Eye (tissue), 1 donor: ENCODE data around the gene ECE2.

Experiments used
- DNase-seq: peaks from one replicate; pipeline ENCODE4 v3.0.0-alpha.2; 2015

The ECE2 gene

DNA sequence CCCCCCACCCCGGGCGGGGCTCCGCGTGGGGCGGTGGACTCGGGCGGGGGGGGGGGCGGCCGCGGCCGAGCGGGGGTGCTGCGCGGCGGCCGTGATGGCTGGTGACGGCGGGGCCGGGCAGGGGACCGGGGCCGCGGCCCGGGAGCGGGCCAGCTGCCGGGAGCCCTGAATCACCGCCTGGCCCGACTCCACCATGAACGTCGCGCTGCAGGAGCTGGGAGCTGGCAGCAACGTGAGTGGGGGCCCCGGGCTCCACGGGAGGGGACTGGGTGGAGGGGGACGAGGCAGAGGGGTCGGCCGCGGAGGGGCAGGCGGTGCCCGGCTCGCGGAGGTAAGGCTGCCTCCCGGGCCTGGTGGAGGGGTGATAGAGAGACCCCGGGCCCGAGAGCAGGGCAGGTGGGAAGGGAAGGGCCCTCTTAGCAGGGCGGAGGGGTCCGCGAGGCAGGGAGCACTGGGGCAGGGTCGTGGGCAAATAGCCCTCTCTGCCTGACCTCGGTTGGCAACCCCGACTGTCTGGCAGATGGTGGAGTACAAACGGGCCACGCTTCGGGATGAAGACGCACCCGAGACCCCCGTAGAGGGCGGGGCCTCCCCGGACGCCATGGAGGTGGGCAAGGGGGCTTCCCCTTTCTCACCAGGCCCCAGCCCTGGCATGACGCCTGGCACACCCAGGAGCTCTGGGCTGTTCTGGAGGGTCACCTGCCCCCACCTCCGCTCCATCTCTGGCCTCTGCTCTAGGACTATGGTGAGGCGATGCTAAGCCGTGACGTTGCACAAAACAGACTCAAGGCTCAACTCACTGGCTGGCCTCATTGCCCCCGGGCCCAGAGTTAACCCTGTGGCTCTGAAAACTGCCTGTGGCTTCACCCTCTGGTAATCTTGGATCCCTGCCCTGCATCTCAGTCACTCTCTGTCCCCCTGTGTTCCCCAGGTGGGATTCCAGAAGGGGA, at the start of gene ECE2:
Gene ECE2, plus strand, starts transcription at position 62 of the 950 bp plus-strand sequence. Its CDS starts 132 bp downstream, at position 194.
- peak; percentile 16 for DNase-seq

DNA sequence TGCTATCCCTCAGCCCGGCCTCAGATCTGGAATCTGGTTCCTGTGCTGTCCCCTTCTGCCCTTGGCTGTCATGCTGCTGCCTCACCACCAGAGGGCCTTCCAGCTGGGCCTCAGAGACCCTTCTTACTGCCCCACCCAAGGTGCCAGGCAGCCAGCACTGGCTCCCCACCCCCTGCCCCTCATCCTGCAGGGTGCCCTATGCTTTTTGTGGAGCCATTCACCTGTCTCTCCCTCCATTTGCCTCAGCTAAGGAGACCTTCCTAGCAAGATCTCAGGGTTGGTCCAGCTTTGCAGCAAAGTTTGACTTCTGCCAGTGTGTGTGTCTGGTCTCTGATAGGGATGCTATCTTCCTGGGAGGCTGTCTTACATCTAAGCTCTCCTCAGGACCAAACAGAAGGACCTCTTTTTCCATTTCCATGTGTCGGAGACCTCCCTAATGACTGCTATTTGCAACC, 48.3 kb upstream of the ECE2 start:
- no peak for DNase-seq

DNA sequence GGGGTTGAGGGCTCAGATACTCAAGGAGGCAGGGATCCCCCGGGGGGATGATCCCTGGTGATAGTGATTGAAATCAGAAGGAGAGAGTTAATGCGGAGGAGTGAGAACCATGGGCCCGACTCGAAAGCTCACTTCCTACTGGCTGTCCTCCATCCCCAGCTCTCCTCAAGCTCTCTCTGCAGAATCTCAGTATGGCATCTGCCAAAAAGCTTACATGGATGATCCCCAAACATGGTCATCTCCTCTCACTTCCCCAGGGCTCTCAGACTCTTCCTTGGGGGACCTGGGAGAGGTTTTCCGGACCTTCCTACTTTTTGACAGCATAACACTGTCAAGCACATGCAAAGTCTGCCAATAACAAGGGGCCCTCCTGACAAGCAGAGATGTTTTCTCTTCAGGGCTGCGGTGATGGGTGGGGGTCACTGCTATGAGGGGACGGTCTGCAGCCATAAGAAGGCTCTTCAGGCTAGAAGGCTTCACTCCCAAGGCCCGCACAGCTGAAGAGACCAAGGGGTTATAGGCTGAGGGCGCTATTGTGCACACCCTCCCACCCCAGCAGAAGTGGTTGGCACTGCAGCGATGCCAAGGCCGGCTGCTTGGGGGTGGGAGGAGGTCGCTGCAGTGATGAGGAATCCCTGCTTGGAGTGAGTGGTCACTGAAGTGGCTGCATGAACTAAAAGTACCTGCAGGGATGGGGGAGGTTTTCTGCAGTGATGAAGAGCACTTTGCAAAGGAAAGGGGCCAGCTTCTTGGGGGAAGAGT, 47.3 kb upstream of the ECE2 start:
- no peak for DNase-seq

DNA sequence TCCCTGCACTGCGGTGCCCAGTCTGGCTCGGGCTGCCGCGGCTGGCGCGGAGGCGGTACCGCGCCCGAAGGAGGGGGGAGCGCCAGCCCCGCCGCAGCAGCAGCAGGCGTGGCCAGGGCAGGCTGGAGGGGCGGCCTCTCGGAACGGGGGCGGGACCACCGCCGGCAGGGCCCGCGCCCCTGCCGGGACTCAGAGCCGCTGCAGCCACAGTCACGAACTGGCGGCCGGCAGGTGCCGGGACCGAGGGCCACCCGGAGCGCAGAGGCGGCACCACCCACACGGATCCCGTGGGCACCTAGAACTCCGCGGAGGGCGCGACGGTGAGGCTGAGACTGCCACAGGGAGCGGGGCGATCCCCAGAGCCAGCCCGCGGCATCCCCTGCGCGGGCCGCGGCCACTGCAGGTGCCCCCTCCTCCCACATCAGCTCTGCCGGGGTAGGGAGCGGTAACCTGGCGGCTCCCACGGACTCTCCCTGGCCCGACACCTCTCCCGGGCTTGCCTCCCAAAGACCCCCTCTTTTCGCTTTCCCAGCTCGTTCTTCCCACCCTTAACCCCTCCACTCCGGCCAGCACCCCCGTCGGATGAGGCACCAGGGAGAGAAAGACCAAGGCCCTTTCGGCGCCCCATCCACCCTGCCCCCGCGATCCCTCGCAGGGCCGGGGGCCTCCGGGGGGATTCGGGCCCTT, 46.3 kb upstream of the ECE2 start, which contains the start of gene VWA5B2:
Gene VWA5B2, plus strand, starts transcription at position 192 of the 687 bp plus-strand sequence. CDS start 944 bp downstream, outside the sequence.
- DNase-seq = peak; percentile 77

DNA sequence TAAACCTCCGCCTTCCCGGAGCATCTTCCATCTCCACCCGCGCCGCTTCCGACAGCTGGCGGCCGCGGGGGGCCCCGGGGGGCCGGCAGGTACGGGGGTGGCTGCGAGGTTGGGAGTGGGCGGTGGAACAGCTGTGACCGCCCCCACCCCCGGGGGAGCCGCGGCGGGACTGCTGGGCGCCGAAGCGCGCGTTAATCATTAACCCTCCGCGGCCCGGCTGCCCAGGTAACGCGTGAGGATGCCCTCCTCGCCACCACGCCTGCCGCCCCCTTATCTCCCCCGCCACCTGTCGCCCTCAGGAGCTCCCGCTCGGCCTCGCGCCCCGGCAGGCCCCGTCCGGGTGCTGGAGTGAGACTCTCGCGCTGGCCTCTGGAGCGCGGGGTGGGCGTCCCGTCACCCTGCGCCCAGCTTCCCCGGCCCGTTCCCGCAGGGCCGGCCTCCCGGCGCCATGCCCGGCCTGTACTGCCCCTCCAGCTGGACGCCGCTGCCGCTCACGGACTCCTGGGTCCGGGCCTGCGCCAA, 45.7 kb upstream of the ECE2 start:
- peak; percentile 39 for DNase-seq

DNA sequence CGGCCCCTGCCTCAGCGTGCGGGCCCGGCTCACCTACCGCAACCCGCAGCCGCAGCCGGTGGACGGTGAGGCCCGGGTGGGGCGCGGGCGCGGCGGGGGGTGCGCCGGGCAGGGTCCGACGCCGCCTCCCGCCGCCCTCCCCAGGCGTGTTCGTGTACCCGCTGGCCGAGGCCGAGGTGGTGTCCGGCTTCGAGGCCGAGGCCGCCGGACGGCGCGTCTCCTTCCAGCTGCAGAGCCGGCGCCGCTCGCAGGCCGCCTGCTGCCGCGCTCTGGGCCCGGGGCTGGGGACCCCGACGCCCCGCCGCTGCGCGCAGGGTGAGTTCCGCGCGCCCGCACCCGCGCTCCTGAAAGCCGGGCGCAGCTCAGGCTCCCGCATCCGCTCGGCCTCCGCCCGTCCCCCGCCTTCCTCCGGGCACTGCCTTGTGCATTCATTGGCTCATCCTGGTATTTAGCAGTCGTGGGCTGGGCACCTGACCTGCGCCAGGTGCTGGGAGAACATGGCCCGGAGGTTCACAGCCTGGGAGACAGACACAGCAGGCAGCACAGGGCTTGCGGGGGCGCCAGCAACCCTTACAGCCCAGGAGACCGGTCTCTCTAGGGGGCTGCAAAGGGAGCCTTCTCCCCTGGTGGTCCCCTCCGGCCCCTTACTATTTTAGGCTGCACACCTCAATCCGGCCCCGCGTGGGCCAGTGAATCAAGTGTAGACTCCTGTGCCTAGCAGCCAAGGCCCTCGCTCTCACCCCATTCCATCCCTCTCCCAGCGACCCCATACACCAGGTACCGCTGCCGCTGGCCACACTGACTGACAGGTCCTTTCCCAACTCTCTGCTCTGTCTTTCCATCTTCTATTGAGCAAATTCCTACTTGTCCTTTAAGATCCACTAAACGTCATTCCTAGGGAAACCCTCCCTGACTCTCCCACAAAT, 45.0 kb upstream of the ECE2 start:
- DNase-seq = no peak

DNA sequence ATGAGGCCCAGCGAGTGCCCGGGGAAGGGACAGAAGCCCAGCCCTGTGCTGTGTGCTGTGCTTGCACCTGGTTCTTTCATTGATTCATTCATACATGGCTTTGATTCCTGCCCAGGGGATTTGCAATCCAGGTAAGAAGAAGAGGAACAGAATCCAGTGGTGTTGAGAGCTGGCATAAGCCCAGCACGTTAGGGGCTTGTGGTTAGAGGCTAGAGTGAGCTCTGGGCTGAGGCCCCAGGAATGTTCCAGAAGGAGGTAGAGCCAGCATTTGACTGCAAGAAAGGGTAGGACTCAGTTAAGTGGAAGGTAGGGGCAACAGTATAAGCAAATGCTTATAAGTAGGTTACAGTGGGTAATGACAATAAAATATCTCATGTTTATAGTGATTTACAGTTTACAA, 44.2 kb upstream of the ECE2 start:
- no peak for DNase-seq

DNA sequence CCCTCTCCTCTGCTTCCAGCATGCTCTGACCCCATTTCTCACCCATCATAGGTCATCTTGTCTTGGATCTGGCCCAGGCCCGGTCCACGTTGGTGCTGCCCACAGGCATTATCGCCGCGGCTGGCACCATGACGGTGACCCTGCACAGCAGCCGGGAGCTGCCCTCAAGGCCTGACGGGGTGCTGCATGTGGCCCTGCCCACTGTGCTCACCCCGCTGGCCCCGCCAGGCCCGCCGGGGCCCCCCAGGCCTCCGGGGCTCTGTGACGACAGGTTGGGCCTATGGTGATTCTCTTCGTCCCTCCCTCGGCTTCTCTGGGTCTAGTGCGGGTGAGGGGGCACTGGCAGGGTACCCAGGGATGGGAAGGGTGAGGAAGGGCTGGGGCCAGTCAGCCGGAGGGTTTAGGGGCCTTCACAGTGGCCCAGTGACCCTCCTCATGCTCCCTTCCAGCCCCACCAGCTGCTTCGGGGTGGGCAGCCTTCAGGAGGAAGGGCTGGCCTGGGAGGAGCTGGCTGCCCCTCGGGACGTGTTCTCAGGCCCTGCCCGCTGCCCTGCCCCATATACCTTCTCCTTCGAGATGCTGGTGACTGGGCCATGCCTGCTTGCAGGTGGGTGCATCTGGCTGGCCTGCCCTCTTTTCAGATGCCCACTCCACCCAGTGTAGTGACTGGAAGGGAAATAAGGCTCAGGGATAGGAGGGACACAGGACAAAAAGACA, 42.5 kb upstream of the ECE2 start:
- DNase-seq = no peak

DNA sequence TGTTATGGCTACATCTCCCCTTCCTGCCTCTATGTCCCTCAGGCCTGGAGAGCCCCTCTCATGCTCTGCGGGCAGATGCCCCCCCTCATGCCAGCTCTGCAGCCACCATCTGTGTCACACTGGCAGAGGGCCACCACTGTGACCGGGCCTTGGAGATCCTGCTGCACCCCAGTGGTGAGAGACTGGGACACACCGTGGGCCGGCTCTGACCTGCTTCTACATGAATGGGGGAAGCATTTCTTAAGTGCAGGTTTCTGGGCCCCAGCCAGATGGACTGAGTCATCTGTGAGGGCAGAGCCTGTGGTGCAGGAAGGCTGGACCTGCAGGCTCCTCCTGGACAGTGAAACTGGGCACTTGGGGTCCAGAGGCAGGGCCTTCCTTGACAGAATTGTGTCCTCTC, 41.6 kb upstream of the ECE2 start:
- no peak for DNase-seq

DNA sequence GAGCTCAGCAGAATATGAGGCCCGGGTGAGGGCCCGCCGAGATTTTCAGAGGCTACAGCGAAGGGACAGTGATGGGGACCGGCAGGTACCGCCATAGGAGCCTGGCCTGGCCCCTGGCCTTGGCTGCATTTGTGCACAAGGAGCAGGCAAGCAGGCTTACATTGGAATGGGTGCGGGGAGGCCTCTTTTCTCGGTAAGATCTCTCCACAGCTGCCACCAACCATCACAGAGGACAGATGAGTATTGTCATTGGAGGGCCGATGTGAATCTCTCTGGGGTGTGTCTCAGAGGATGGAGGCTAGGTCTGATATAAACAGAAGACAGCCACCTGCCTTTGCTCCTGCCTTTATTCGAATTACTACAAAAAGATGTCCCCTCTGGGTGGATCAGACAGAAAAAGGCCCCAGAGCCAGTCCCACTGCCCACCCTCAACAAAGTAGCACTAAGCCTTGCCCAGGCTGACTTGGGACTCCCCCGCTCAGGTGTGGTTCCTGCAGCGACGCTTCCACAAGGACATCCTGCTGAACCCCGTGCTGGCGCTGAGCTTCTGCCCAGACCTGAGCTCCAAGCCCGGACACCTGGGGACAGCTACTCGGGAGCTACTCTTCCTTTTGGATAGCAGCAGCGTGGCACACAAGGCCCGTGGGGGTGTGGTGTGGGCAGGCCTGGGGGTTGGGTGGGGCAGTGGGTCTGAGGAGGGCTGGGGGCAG, 41.0 kb upstream of the ECE2 start:
- DNase-seq = no peak

DNA sequence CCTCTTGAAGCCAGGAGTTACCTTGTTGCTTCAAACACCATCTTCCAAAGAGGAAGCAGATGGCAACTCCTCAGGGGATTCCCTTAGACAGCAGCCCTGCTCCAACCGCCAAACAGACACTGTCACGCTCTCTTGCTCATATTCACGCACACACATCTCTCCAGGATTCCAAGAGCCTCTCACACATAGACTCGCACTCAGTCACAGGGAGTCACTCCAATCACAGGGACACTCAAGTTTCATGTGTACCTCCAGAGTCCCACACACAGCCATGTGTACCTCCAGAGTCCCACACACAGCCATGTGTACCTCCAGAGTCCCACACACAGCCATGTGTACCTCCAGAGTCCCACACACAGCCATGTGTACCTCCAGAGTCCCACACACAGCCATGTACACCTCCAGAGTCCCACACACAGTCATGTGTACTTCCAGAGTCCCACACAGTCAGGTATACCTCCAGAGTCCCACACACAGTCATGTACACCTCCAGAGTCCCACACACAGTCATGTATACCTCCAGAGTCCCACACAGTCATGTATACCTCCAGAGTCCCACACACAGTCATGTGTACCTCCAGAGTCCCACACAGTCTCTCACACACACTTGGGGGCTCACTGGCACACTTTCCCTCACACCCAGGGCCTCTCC, 40.3 kb upstream of the ECE2 start:
- DNase-seq = no peak

DNA sequence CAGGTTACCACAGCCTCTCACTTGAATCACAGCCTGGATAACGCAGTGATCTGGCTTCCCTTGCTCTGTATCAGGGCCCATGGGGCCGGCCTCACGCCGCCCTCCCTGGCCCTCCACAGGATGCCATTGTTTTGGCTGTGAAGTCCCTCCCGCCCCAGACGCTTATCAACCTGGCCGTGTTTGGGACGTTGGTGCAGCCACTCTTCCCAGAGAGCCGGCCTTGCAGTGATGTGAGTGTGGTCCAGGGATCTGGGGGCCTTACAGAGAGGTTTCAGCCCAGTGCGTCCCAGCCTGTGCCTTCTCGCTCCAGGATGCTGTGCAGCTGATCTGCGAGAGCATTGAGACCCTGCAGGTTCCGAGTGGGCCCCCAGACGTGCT, 39.8 kb upstream of the ECE2 start:
- no peak for DNase-seq

DNA sequence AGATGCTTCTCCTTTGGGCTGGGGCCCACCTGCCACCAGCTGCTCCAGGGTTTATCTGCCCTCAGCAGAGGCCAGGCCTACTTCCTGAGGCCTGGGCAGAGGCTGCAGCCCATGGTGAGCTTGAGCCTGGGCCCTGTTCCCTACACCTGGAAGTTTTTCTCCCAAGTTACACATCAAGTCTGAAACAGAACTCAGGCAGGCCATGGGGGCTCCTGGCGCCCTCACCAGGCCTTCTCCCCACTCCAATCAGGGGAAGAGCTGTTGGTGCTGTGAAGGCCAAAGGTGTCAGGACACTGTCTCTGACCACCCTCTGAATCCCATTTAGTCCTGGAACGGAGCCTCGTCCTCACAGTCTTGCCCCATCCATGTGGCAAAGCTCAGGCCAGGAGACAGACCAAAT, 39.2 kb upstream of the ECE2 start:
- no peak for DNase-seq

DNA sequence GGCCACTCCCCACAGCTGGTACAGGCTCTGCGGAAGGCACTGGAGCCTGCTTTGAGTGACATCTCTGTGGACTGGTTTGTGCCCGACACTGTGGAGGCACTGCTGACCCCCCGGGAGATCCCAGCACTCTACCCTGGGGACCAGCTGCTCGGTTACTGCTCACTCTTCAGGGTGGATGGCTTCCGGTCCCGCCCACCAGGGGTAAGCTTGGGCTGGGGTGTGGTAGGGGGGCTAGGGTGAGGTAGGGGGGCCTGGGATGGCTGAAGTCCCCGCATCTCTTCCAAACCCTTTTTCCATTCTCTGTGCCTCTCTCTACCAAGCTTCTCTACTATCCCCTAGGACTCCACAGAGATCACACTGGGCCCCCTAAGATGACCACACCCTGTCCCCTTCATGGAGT, 38.6 kb upstream of the ECE2 start:
- DNase-seq = no peak

DNA sequence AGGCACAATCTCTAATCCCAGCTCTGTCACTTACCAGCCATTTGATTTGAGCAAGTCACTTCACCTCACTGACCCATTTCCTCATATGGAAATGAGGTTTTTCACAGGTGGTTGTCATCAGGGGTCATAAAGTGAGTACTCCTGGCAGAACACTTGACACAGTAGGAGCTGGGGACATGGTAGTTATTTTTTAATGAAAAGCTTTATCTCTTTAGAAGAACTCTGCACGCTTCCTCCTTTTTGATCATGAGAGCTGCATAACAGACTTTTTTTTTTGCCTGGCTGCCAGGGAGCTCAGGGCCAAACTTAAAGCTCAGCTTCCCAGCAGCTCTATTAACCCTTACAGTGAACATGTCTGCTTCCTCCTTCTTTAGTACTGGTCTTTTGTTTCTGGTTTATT, 38.0 kb upstream of the ECE2 start:
- DNase-seq = no peak

DNA sequence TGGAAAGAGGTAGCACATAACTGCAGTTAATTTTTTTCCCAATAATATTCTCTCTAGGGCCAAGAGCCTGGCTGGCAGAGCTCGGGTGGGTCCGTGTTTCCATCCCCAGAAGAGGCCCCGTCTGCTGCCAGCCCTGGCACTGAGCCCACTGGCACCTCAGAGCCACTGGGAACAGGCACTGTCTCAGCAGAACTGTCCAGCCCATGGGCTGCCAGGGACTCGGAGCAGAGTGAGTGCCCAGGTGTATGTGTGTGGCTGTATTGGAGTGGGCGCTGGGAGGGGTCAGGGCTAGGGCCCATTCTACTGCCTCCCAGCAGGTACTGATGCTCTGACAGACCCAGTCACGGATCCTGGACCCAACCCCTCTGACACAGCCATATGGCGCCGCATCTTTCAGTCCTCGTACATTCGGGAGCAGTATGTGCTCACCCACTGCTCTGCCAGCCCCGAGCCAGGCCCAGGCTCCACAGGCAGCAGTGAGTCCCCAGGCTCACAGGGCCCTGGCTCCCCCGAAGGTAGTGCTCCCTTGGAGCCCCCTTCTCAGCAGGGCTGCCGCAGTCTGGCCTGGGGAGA, 37.5 kb upstream of the ECE2 start:
- no peak for DNase-seq

DNA sequence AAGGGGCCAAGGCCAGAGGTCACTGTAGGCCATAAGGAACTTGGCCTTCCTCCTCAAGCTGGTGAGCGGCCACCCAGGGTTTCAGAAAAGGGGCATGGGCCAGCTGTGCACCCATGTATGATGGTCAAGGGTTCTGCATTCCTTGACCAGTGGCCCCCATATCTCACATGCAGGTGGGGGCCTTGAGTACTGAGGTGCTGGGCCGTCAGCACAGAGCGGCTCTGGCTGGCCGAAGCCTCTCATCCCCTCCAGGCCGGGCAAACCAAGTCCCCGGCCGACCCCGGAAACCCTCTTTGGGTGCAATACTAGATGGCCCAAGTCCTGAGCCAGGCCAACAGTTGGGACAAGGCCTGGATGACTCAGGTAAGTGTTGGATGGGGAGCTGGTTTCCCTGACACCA, 36.6 kb upstream of the ECE2 start:
- no peak for DNase-seq

DNA sequence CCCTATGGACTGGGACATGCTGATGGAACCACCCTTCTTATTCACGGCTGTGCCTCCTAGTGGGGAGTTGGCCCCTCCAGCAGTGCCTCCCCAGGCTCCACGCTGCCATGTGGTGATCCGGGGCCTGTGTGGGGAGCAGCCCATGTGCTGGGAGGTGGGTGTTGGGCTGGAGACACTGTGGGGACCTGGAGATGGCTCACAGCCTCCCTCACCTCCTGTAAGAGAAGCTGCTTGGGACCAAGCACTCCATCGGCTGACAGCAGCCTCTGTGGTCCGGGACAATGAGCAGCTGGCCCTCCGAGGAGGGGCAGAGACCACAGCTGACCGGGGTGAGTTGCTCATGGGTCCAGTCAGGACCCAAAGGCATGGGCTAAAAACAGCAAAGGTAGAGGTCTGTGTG, 36.1 kb upstream of the ECE2 start:
- no peak for DNase-seq

DNA sequence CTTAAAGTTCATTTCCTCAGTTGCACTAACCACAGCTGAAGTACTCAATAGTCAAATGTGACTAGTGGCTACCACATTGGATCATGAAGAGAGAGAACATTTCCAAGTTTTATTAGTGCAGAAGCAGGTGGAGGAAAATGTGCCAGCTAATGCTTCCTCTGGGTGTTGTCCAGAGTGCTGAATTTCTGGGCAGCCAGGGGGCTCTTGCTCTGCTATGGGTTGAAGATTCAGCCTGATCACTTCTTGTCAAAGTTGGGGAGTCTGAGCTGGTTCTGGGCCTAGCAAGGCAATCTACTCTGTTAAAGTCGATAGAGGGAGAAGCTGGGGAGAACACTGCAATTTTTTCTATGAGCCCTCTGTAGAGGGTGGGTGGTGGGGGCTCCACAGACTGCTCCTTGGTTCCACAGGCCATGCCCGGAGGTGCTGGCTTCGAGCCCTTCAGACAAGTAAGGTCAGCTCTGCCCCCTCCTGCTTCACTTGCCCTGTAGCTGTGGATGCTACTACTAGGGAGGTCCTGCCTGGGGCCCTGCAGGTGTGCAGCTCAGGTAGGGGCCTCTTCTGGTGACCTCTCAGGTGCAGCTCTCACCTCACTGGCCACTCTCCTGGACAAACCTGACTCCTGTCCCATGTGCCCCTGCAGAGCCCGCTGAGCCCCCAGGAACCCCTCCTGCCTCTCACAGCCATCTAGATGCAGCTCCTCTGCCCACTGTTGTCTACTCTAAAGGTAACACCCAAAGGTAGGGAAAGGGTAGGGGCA, 35.3 kb upstream of the ECE2 start:
- DNase-seq = peak; percentile 62
